Measurements from ENCODE around the gene MLLT1.

DNA sequence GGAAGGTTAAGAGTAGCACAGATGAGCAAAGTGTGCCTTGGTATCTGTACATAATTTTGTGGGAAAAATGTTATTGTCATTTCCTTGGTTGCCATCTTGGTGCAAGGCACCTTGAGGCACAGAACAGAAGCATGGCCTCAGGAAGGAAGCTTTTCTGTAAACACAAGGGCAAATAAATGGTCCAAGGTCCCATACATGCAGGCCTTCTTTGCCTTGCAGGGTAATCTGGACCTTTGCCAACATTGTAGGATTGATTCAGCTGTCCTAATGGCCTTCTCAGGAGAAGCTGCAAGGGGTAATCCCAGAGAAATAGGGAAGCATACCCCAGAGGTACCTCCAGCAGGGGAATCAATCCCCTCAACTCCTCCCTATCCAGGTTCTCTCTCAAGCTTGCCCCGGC, 9.0 kb upstream of the MLLT1 start:
- no peak for TF ChIP-seq CTBP2 (IDR thresholded peaks at IDR 0.05; ENCODE audit: borderline replicate concordance, insufficient read depth, insufficient read length, low read length)
- TF ChIP-seq JUND (IDR thresholded peaks at IDR 0.05; ENCODE audit: low read length), result no peak
- TF ChIP-seq CBX5 (IDR thresholded peaks at IDR 0.05; ENCODE audit: low read depth, low read length), result no peak
- no peak for TF ChIP-seq CHD1 (IDR thresholded peaks at IDR 0.05; ENCODE audit: low read depth, low read length)
- TF ChIP-seq, protein P1, sequence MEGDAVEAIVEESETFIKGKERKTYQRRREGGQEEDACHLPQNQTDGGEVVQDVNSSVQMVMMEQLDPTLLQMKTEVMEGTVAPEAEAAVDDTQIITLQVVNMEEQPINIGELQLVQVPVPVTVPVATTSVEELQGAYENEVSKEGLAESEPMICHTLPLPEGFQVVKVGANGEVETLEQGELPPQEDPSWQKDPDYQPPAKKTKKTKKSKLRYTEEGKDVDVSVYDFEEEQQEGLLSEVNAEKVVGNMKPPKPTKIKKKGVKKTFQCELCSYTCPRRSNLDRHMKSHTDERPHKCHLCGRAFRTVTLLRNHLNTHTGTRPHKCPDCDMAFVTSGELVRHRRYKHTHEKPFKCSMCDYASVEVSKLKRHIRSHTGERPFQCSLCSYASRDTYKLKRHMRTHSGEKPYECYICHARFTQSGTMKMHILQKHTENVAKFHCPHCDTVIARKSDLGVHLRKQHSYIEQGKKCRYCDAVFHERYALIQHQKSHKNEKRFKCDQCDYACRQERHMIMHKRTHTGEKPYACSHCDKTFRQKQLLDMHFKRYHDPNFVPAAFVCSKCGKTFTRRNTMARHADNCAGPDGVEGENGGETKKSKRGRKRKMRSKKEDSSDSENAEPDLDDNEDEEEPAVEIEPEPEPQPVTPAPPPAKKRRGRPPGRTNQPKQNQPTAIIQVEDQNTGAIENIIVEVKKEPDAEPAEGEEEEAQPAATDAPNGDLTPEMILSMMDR (IDR thresholded peaks at IDR 0.05; ENCODE audit: control extremely low read depth in 1 of 3, insufficient read depth in 1 of 3, low read depth in 1 of 3, low read length in 3 of 3), result no peak
- no peak for TF ChIP-seq CEBPB (IDR thresholded peaks at IDR 0.05; ENCODE audit: low read depth, low read length)
